RCC 7860 (cell line): ENCODE data around the gene C9.
"Not testable (repeated sequence)": the region's sequence is repeated elsewhere in the genome, so short reads cannot be mapped to it uniquely, and the experiment has no call there.

Experiments used
- DNase-seq: peaks from one replicate; pipeline ENCODE4 v3.0.0-alpha.2; 2015; ENCODE audit warnings: low spot score
- FAIRE-seq: peaks from 2 replicates; lab custom pipeline; 2012; peaks lifted over from hg19 to GRCh38; lab: Jason Lieb, UNC

C9 gene

GRCh38 chr5:39364367-39364766 is at the start of gene C9:
Gene C9, minus strand, starts transcription at chr5:39364495. Its CDS starts 31 bp downstream, at chr5:39364464.
- FAIRE-seq: no peak
- no peak for DNase-seq

- DNase-seq: no peak
- FAIRE-seq: no peak
These were observed 49.5 kb upstream of the C9 start for GRCh38 chr5:39413771-39414170.

GRCh38 chr5:39412721-39413394 is 48.6 kb upstream of the C9 start:
- DNase-seq: no peak
- no peak for FAIRE-seq

DNA sequence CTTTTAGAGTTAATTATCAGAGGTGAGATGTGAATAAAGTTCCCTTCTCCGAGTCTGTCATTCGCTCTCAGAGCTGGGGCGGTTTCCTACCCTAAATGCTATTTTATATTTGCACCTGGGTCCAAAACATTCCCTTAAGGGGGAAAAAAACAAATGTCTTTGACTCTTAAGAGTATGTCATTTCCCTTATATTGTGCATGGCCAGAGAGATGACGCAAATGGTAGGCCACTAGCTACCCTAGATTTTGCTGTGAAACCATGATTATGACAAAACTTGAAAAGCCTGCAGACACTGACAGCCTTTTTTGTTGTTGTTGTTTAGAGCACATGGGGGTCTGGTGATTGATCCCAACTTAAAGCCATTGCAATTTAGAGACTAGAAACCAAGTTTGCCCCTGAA is 47.7 kb upstream of the C9 start:
- no peak for FAIRE-seq
- no peak for DNase-seq

GRCh38 chr5:39411061-39411460 is 46.8 kb upstream of the C9 start:
- no peak for DNase-seq
- FAIRE-seq: peak; percentile 80

- DNase-seq (no peak), FAIRE-seq (no peak)
These were observed 44.7 kb upstream of the C9 start for GRCh38 chr5:39409033-39409432.

- FAIRE-seq (no peak), DNase-seq (no peak)
These were observed 41.0 kb upstream of the C9 start for GRCh38 chr5:39405083-39405843.

DNA sequence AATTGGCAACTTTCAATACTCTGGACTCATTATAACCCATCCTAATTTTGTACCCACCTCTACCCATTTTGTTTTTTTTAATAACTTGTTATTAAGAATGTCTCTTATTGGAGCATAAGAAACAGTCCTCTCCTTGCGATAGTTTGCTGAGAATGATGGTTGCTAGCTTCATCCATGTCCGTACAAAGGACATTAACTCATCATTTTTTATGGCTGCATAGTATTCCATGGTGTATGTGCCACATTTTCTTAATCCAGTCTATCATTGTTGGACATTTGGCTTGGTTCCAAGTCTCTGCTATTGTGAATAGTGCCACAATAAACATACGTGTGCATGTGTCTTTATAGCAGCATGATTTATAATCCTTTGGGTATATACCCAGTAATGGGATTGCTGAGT is 39.5 kb upstream of the C9 start:
- FAIRE-seq, DNase-seq: not testable (repeated sequence)

DNA sequence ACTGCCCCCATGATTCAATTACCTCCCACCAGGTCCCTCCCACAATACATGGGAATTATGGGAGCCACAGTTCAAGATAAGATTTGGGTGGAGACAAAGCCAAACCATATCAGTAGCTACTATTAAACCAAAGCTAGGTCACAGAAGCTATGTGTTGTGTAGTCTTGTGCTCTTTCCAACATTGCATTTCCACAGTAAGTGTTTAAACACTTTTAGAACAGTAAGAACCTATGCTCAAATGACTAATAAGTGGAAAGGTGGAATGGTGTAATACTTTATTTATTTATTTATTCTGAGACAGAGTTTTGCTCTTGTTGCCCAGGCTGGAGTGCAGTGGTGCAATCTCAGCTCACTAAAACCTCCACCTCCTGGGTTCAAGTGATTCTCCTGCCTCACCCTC is 37.8 kb upstream of the C9 start:
- FAIRE-seq, DNase-seq: not testable (repeated sequence)

- peak; percentile 33 for DNase-seq
- FAIRE-seq: peak; percentile 75
These were observed 36.7 kb upstream of the C9 start for GRCh38 chr5:39400713-39401578.

DNA sequence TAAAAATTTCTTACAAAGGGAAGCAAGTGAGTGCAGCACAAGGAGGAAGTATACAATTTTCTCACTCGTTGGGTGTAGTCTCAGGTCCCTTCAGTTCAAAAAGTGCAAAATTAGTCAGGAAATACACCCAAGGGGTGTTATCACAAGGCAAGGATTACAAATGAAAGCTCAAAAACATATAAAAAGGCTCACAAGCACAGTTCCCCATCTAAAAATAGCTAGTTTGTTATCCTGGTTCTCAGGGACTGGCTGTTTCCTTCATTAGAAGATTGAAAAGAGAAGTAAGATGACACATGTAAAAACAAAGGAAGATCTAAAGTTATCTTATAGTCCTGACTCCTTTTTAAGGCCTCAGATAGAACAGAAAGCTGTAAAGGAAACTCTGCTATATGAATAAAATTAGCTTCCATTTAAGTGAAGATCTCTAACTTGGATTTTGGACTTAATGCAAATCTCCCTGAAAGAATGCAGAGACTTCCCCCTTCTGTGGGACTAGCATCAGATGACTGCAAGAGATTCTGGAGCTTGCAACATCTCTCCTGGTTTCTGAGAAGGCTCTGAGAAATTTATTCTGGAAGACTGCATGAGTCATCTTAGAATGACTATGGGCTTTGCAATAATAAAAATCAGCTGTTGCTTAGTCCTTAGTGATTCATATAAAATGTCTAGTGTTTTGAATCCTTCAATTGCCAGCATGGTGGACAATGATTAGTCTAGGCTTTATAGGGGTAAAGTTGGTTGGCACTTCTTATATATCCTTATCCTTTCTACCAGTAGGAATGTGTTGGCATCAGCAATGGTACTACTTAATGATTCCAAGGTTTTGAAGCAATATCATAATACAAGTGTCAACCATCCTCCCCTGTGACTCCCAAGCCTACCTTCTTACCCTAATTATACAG is 35.1 kb upstream of the C9 start:
- DNase-seq (peak; percentile 97), FAIRE-seq (peak; percentile 99)

DNA sequence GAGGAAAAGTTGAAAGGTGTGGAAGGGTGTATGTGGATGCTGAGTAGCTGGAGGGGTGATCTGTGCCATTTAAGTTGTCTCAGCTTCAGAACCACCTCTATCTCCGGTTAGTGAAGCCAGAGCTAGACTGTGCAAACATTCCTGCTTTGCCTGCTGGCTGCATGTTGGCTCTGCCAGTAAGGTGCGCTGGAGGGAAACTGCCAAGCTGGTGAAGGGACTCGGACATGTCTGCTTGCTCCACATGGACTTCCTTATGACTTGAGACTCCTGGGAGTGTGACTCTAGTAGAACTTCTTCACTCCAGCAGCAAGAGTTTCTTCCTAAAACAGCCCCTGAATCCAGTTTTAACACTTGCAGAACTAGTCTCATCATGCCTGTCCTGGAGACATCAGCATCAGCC is 32.5 kb upstream of the C9 start:
- FAIRE-seq: no peak
- no peak for DNase-seq

GRCh38 chr5:39395521-39395920 is 31.2 kb upstream of the C9 start:
- FAIRE-seq (no peak), DNase-seq (no peak)

DNA sequence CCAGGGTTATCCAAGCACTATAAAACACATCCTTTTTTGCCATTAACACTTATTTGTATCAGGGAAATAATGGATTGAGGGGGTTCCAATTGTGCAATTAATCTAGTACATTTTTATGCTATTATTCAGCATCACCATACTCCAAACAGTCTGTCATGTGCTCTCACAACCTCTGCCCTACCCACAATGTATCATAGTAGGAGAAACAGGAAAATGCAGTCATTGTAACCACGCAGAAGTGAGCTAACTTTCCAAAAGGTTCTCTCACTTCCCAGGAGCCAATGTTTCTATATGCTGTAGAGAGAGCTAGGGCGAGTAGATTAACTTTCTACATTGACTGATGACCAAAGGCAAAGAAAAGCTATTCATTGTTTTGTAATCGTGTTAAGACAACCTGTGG is 30.7 kb upstream of the C9 start:
- DNase-seq (peak; percentile 65), FAIRE-seq (peak; percentile 45)

GRCh38 chr5:39390945-39391344 is 26.6 kb upstream of the C9 start:
- FAIRE-seq (no peak), DNase-seq (no peak)

DNA sequence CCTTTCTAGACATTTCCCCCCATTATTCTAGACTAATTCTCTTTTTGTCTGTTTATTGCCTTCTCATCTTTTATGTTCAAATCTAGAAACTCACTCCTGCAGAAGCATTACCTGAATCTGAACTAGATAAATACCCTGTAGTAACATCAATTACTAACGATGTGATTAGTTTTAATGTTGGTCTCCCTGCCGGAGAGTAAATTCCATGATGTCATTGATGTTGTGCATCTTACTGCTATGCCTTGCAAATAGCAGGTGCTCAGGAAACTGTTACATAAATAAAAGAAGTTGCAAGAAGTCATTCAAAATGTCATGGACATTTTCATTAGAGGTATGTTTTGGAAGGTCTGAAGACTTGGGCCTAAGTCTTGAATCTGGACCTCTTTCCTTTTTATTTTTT is 23.0 kb upstream of the C9 start:
- DNase-seq (no peak), FAIRE-seq (no peak)

- FAIRE-seq: no peak
These were observed 20.0 kb upstream of the C9 start for GRCh38 chr5:39384271-39384670.

GRCh38 chr5:39381376-39381775 is 17.1 kb upstream of the C9 start:
- no peak for FAIRE-seq

More at GRCh38 chr5:39384271-39384670, 20.0 kb upstream of the C9 start:
- no peak for DNase-seq

GRCh38 chr5:39379693-39380092 is 15.4 kb upstream of the C9 start:
- FAIRE-seq: no peak

More at GRCh38 chr5:39381376-39381775, 17.1 kb upstream of the C9 start:
- DNase-seq: no peak

DNA sequence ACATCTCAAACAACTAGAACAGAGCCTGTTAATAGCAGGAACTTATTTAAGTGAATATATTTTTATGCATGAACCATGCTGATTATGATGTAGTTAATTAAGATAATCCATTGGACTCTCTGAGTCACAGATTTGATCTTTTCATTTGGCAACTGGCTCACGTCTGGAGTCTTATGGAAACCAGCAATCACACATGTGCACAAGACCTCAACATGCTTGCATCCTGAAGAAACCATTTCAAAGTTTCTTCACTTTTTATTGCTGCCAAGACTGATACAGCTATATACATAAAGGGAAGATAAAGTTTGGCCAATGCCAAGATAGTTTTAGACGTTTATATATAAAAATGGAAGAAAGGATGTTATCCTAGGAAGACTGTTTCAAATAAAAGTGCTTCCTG is 13.3 kb upstream of the C9 start:
- DNase-seq (no peak), FAIRE-seq (no peak)

More at GRCh38 chr5:39379693-39380092, 15.4 kb upstream of the C9 start:
- DNase-seq: no peak
